ENCODE results near the gene AKAP6.

Gene AKAP6

GRCh38 chr14:32358781-32359180, 29.7 kb downstream of the AKAP6 start:
- no peak overlapping the region for H3K4me3 ChIP-seq (ENCODE audit: low read depth, low read length)
- no peak for DNase-seq (ENCODE audit: low read depth)
- no peak for TF ChIP-seq CTCF (IDR thresholded peaks at IDR 0.05; ENCODE audit: control insufficient read depth, extremely low read depth, insufficient read depth)

- no peak for DNase-seq (ENCODE audit: low read depth)
- no peak overlapping the region for H3K4me3 ChIP-seq (ENCODE audit: low read depth, low read length)
- no peak for TF ChIP-seq CTCF (IDR thresholded peaks at IDR 0.05; ENCODE audit: control insufficient read depth, extremely low read depth, insufficient read depth)
Observed at GRCh38 chr14:32361674-32362073, 32.6 kb downstream of the AKAP6 start.

DNA sequence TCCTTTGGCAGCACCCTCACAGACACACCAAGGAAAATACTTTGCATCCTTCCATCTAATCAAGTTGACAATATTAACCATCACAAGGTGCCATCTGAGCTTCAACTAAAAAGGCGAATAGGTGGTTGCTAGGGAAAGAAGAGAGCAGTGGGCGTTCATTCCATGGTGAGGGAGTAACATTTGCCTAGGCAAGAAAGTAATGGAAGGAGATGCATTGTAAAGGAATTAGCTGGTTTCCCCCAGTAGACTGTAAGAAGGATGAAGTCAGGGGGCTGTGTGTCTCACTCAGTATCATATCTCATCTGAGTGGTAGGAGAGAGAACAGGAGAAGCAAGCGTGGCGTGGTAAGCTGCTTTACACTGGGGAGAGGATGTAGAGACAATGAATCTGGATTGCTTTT, 34.7 kb downstream of the AKAP6 start:
- no peak for DNase-seq (ENCODE audit: low read depth)
- TF ChIP-seq CTCF (IDR thresholded peaks at IDR 0.05; ENCODE audit: control insufficient read depth, extremely low read depth, insufficient read depth), result no peak
- H3K4me3 ChIP-seq (ENCODE audit: low read depth, low read length), result no peak overlapping the region

GRCh38 chr14:32364941-32365340, 35.8 kb downstream of the AKAP6 start:
- TF ChIP-seq CTCF (IDR thresholded peaks at IDR 0.05; ENCODE audit: control insufficient read depth, extremely low read depth, insufficient read depth), result no peak
- no peak for DNase-seq (ENCODE audit: low read depth)
- no peak overlapping the region for H3K4me3 ChIP-seq (ENCODE audit: low read depth, low read length)

DNA sequence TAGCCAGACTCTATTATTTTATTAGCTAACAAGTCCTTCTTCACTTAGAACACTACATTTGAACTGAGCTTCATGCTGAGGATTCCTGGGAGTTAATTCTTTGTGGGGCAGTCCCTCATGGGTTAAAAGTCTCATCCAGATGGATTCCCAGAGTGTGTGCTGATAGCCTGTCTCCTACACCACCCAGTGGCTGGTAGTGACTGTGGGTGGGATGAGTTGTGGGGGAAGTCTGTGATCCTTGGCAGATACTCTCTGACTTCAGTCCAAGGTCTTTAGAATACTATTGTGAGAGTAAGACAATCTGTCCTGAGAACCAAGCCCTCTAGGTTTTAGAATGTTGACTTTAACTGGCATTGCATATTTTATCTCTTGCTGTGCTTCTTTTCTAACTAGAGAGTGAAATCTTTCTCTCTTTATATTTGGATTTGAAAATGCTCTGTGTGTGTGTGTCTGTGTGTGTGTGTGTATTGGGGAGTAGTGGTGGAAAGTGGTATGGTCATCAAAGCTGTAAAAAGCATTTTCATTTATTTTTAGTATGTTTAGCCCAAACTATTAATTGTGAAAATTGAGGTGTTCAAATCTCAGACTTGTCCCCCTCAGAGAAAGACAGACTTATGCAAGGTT, 37.3 kb downstream of the AKAP6 start:
- H3K4me3 ChIP-seq (ENCODE audit: low read depth, low read length), result no peak overlapping the region
- no peak for DNase-seq (ENCODE audit: low read depth)
- TF ChIP-seq CTCF (IDR thresholded peaks at IDR 0.05; ENCODE audit: control insufficient read depth, extremely low read depth, insufficient read depth), result 0 out of 2 replicates have a peak, but pooled peaks have one; percentile 14

- DNase-seq (ENCODE audit: low read depth), result no peak
- H3K4me3 ChIP-seq (ENCODE audit: low read depth, low read length), result no peak overlapping the region
- no peak for TF ChIP-seq CTCF (IDR thresholded peaks at IDR 0.05; ENCODE audit: control insufficient read depth, extremely low read depth, insufficient read depth)
Observed at GRCh38 chr14:32366986-32367385, 37.9 kb downstream of the AKAP6 start.

DNA sequence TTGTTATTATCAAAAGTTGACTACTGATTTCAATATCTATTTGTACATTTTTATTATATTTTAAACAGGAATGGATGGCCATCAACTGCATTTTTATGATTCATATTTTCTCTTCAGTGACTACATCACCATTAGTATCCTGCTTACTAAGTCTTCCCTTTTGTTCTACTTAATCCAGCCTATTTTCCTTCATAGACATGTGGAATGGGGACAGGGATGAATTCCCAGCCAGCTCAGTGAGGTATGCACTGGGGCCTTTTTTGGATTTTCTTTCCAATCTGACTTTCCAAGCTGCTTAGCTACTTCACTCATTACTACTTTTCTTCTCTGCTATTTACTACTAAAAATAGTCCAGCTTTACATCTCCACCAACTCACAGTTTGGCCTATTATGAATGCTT, 38.4 kb downstream of the AKAP6 start:
- no peak for TF ChIP-seq CTCF (IDR thresholded peaks at IDR 0.05; ENCODE audit: control insufficient read depth, extremely low read depth, insufficient read depth)
- DNase-seq (ENCODE audit: low read depth), result no peak
- H3K4me3 ChIP-seq (ENCODE audit: low read depth, low read length), result no peak overlapping the region
